Ovary (tissue), 3 donors: ENCODE results near the gene MRPS16.

Experiments used
- CTCF ChIP-seq, 3 donors: fragments of 450-650 bp in 2 of 3; fragments of 200-600 bp in 1 of 3; IDR thresholded peaks; one replicate each; pipeline versions ENCODE4 v1.5.1 to v1.8.0; 2016 to 2022; ENCODE audit warnings: antibody characterized with exemption in 3 of 3, mild to moderate bottlenecking in 1 of 3
- EP300 ChIP-seq: sonication (generic); formaldehyde crosslinking; IDR thresholded peaks from one replicate; pipeline ENCODE4 v1.6.1; 2017; ENCODE audit warnings: antibody characterized with exemption
- POLR2A ChIP-seq: fragments of 450-650 bp; IDR thresholded peaks from one replicate; pipeline ENCODE4 v1.6.1; 2017; ENCODE audit warnings: antibody characterized with exemption, mild to moderate bottlenecking, moderate library complexity
- donor health status: DM: no; HTN: no; CAD: no.

GRCh38 chr10:73261362-73261995 is 9.0 kb upstream of the MRPS16 start:
- TF ChIP-seq CTCF (IDR thresholded peaks at IDR 0.05) (no peak), EP300 (no peak), POLR2A (no peak)
